Measurements from ENCODE around the gene EDA2R.

GRCh38 chrX:66634272-66634671 lies 4.6 kb downstream of the EDA2R start:
- TF ChIP-seq TARDBP (IDR thresholded peaks at IDR 0.05) (no peak), LEF1 (IDR thresholded peaks at IDR 0.05; ENCODE audit: borderline replicate concordance) (no peak), FOXA1 (IDR thresholded peaks at IDR 0.05) (no peak), BHLHE40 (IDR thresholded peaks at IDR 0.05; ENCODE audit: borderline replicate concordance) (no peak)
